HepG2 (cell line): ENCODE results near the gene PA2G4. TPM values are rescaled to one million over a fixed set of nuclear protein-coding genes. Genes with fewer than 3 reads are reported as not detected.
A peak's percentile ranks its signal among the peaks of the same experiment; 100 is the strongest.

Source experiments
- AGO2 ChIP-seq: fragments of 200-400 bp; formaldehyde crosslinking; optimal IDR thresholded peaks from 2 replicates; pipeline ENCODE3; 2017; ENCODE audit warnings: mild to moderate bottlenecking, low read depth, low read length, moderate library complexity
- HOXA7 ChIP-seq: sonication (generic); formaldehyde crosslinking; IDR thresholded peaks from 2 replicates; pipeline ENCODE4 v1.8.1; 2022; ENCODE audit warnings: mild to moderate bottlenecking, missing genetic modification reagents, moderate library complexity
- MLLT10 ChIP-seq: sonication (generic); formaldehyde crosslinking; IDR thresholded peaks from 2 replicates; pipeline ENCODE4 v1.4.0; 2020; ENCODE audit warnings: missing genetic modification reagents
- NFIC ChIP-seq: IDR thresholded peaks from 2 replicates; pipeline ENCODE4 v1.6.1; 2012; ENCODE audit warnings: mild to moderate bottlenecking, low read length, inconsistent platforms
- RERE ChIP-seq: IDR thresholded peaks from 2 replicates; pipeline ENCODE4 v1.6.1; 2016; ENCODE audit warnings: low read depth, missing genetic modification reagents, missing compliant biosample characterization
- SMARCC2 ChIP-seq: fragments of 450-650 bp; IDR thresholded peaks from 2 replicates; pipeline ENCODE4 v1.6.1; 2017; ENCODE audit warnings: antibody characterized with exemption, mild to moderate bottlenecking
- YY1 ChIP-seq: IDR thresholded peaks from 2 replicates; pipeline ENCODE4 v1.6.1; 2011; ENCODE audit warnings: low read length, low read depth, moderate library complexity, mild to moderate bottlenecking; ENCODE audit not compliant: insufficient read depth, insufficient replicate concordance
- ZHX2 ChIP-seq, 2 experiments: sonication (generic) in 1 of 2; formaldehyde crosslinking in 1 of 2; IDR thresholded peaks; 2 replicates each; pipeline versions ENCODE4 v1.6.1 to v1.9.0; 2014 to 2022; ENCODE audit warnings: antibody characterized with exemption in 1 of 2, borderline replicate concordance in 1 of 2, inconsistent platforms in 1 of 2, low read depth in 1 of 2, missing genetic modification reagents in 1 of 2
- ZNF350 ChIP-seq: sonication (generic); formaldehyde crosslinking; IDR thresholded peaks from 2 replicates; pipeline ENCODE4 v1.4.0; 2020; ENCODE audit warnings: mild to moderate bottlenecking, low read depth, missing genetic modification reagents, borderline replicate concordance
- ZNF567 ChIP-seq: sonication (generic); formaldehyde crosslinking; IDR thresholded peaks from 2 replicates; pipeline ENCODE4 v1.8.1; 2023; ENCODE audit warnings: mild to moderate bottlenecking, missing genetic modification reagents, borderline replicate concordance
- ZNF569 ChIP-seq: sonication (generic); formaldehyde crosslinking; IDR thresholded peaks from 2 replicates; pipeline ENCODE4 v1.5.0; 2020; ENCODE audit warnings: mild to moderate bottlenecking, missing genetic modification reagents, moderate library complexity, borderline replicate concordance
- ZNF841 ChIP-seq: sonication (generic); formaldehyde crosslinking; IDR thresholded peaks from 2 replicates; pipeline ENCODE4 v1.8.1; 2023; ENCODE audit warnings: missing genetic modification reagents, borderline replicate concordance
- polyA plus RNA-seq, 8 experiments: library from polyadenylated mRNA; depleted of rRNA in 3 of 8; stranded (reverse) in 7 of 8; unstranded in 1 of 8; fragments of >200 nt; fragmentation: Illumina TruSeq in 4 of 8; extraction: Trizol in 4 of 8; gene quantifications; 2 replicates each; pipeline versions ENCODE4 v1.2.1 to v1.2.3, GENCODE V29; 2011 to 2016; ENCODE audit warnings: low read depth in 4 of 8, missing spikeins in 1 of 8, mixed read lengths in 1 of 8; ENCODE audit not compliant: insufficient read depth in 1 of 8
- total RNA-seq, 5 experiments: library from RNA; depleted of rRNA; stranded (reverse); fragments of >200 nt; fragmentation: Illumina TruSeq; extraction: Trizol; gene quantifications; 2 replicates each; pipeline ENCODE4 v1.2.3, GENCODE V29; 2016; ENCODE audit warnings: low read depth in 1 of 5
- TF ChIP-seq, protein P1 (sequence below): sonication (generic); formaldehyde crosslinking; IDR thresholded peaks from 2 replicates; pipeline ENCODE4 v1.4.0; 2020; ENCODE audit warnings: missing genetic modification reagents
- TF ChIP-seq, protein P2 (sequence below): sonication (generic); formaldehyde crosslinking; IDR thresholded peaks from 2 replicates; pipeline ENCODE4 v1.9.0; 2022; ENCODE audit warnings: missing genetic modification reagents, mild to moderate bottlenecking, borderline replicate concordance

The PA2G4 gene
- total and polyA plus RNA-seq, 2 of the 13 experiments (the other 11 are each of a cell fraction or from before 2014, with no cell fraction given): 147 to 240 TPM

DNA sequence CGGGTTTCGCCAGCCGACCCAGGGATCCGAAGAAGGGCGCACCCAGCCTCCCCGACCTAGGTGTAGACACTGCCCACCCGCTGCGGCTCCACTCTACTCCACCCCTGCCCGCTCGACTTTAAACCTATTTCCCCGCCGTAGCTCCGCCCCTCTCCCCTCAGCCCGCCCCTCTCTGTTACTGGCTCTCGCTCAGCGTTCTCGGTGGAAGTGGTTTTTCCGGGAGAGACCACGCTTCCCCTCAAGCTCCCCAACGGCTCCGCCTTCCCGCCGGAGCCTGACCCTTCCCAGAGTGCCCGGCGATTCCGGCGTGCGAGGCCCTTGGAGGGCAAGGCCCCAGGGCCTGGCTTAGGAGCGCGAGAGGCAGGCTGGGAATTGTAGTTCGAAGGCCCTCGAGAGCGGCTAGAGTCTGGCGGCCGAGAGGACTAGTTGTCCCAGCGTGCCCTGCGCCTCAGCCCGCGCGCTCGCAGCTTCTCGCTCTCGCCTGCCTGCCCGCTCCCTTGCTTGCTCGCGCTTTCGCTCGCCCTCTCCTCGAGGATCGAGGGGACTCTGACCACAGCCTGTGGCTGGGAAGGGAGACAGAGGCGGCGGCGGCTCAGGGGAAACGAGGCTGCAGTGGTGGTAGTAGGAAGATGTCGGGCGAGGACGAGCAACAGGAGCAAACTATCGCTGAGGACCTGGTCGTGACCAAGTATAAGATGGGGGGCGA, at the start of gene PA2G4 (continued):
- TF ChIP-seq ZHX2 (IDR thresholded peaks at IDR 0.05; ENCODE audit: low read depth): peak; percentile 76; the same call in 1 of the 2 replicates
- 0 out of 2 replicates have a peak, but pooled peaks have one; percentile 1 for TF ChIP-seq ZHX2 (CRISPR knock-in tag; IDR thresholded peaks at IDR 0.05; ENCODE audit: borderline replicate concordance)
- 0 out of 2 replicates have a peak, but pooled peaks have one; percentile 62 for TF ChIP-seq ZNF841 (CRISPR knock-in tag)
- peak; percentile 73 for TF ChIP-seq YY1
- TF ChIP-seq, protein P1, sequence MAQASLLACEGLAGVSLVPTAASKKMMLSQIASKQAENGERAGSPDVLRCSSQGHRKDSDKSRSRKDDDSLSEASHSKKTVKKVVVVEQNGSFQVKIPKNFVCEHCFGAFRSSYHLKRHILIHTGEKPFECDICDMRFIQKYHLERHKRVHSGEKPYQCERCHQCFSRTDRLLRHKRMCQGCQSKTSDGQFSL: 0 out of 2 replicates have a peak, but pooled peaks have one; percentile 10
- TF ChIP-seq ZNF567 (CRISPR knock-in tag): peak; percentile 29; the same call in 1 of the 2 replicates
- no peak for TF ChIP-seq NFIC
- TF ChIP-seq RERE: peak; percentile 64; the same call in 1 of the 2 replicates
- no peak for TF ChIP-seq SMARCC2
- peak; percentile 99 for TF ChIP-seq ZNF350 (CRISPR knock-in tag)
- TF ChIP-seq, protein P2, sequence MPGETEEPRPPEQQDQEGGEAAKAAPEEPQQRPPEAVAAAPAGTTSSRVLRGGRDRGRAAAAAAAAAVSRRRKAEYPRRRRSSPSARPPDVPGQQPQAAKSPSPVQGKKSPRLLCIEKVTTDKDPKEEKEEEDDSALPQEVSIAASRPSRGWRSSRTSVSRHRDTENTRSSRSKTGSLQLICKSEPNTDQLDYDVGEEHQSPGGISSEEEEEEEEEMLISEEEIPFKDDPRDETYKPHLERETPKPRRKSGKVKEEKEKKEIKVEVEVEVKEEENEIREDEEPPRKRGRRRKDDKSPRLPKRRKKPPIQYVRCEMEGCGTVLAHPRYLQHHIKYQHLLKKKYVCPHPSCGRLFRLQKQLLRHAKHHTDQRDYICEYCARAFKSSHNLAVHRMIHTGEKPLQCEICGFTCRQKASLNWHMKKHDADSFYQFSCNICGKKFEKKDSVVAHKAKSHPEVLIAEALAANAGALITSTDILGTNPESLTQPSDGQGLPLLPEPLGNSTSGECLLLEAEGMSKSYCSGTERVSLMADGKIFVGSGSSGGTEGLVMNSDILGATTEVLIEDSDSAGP (CRISPR knock-in tag): peak; percentile 95
- TF ChIP-seq MLLT10 (CRISPR knock-in tag): no peak
- no peak for TF ChIP-seq HOXA7 (CRISPR knock-in tag)
- peak; percentile 100 for TF ChIP-seq AGO2
- TF ChIP-seq ZNF569 (CRISPR knock-in tag): 0 out of 2 replicates have a peak, but pooled peaks have one; percentile 63
